Neural cell (in vitro differentiated cells): ENCODE data around the gene CFAP45.

Experiments used
- CTCF ChIP-seq: fragments of 450-650 bp; IDR thresholded peaks from 2 replicates; pipeline ENCODE4 v1.5.1; 2014; ENCODE audit warnings: antibody characterized with exemption, mild to moderate bottlenecking, moderate library complexity; ENCODE audit not compliant: poor library complexity, severe bottlenecking
- EP300 ChIP-seq: fragments of 450-650 bp; conservative IDR thresholded peaks from 2 replicates; pipeline ENCODE4 v1.6.1; 2014; ENCODE audit warnings: antibody characterized with exemption, mild to moderate bottlenecking, moderate library complexity; ENCODE audit not compliant: poor library complexity, severe bottlenecking
- EZH2 ChIP-seq: fragments of 200-600, 300-800 bp; shearing (Covaris generic), sonication (generic); IDR thresholded peaks from 2 replicates; pipeline ENCODE4 v1.6.1; 2014; ENCODE audit warnings: antibody characterized with exemption, low read length, borderline replicate concordance, mild to moderate bottlenecking; ENCODE audit not compliant: insufficient read depth, poor library complexity, severe bottlenecking
- MXI1 ChIP-seq: fragments of 450-650 bp; conservative IDR thresholded peaks from 2 replicates; pipeline ENCODE4 v1.6.1; 2014; ENCODE audit warnings: antibody characterized with exemption, mild to moderate bottlenecking; ENCODE audit not compliant: poor library complexity, severe bottlenecking
- POLR2AphosphoS5 ChIP-seq: IDR thresholded peaks from 2 replicates; pipeline ENCODE4 v1.6.1; 2012
- RAD21 ChIP-seq: fragments of 450-650 bp; conservative IDR thresholded peaks from 2 replicates; pipeline ENCODE4 v1.6.1; 2014; ENCODE audit warnings: antibody characterized with exemption, mild to moderate bottlenecking, moderate library complexity
- REST ChIP-seq: IDR thresholded peaks from 2 replicates; pipeline ENCODE4 v1.6.1; 2012; ENCODE audit warnings: borderline replicate concordance
- SMC3 ChIP-seq: fragments of 450-650 bp; conservative IDR thresholded peaks from 2 replicates; pipeline ENCODE4 v1.6.1; 2014; ENCODE audit warnings: antibody characterized with exemption, mild to moderate bottlenecking, moderate library complexity; ENCODE audit not compliant: poor library complexity
- TAF1 ChIP-seq: IDR thresholded peaks from 2 replicates; pipeline ENCODE4 v1.6.1; 2012; ENCODE audit warnings: low read depth

- TF ChIP-seq TAF1 (no peak), POLR2AphosphoS5 (no peak), CTCF (no peak), EZH2 (no peak), MXI1 (no peak), EP300 (no peak), SMC3 (no peak), REST (no peak), RAD21 (no peak)
Measured at GRCh38 chr1:159913451-159914192, 13.7 kb upstream of the CFAP45 start.
